Activated CD4-positive, CD25-positive, alpha-beta regulatory T cell treated with anti-CD3 and anti-CD28 coated beads, Interleukin-2, amount 50 U/mL, for 16 hours (primary cell): ENCODE measurements around the gene C2CD4C.
"Not testable (repeated sequence)": the region's sequence is repeated elsewhere in the genome, so short reads cannot be mapped to it uniquely, and the experiment has no call there.

ENCODE experiments used
- DNase-seq: peaks from one replicate; pipeline ENCODE4 v3.0.0-alpha.2; 2020; ENCODE audit warnings: low read depth, low spot score

C2CD4C gene

DNA sequence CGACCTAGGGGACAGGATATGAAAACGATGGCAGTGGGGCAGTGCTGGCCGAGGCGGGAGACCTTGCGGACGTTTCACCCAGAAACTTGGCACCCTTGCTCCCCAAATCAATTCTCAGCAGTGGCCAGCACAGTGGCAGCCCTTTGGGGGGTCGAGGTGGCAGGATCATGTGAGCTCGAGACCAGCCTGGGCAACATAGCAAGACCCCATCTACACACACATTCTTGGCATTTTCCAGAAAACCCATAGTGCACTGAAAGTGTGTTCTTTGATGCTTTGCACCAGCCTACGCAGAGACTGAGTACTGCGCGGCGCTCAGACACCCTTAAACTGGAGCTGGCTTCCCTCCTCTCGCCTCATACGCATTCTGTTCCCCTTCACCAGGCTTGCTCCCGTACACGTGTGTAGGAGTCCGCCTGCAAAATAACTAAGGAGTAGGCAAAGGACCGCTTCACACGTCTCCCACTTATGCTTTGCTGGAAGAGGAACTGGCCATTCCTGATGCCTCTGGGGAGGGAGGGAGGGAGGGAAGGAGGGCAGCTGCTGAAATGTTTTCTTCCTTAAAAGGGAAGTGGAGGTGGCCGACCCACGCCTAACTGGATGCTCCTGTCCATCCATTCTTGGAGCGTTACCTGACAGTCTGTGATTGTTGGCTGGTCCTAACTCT lies 40.9 kb downstream of the C2CD4C start:
- DNase-seq = no peak

DNA sequence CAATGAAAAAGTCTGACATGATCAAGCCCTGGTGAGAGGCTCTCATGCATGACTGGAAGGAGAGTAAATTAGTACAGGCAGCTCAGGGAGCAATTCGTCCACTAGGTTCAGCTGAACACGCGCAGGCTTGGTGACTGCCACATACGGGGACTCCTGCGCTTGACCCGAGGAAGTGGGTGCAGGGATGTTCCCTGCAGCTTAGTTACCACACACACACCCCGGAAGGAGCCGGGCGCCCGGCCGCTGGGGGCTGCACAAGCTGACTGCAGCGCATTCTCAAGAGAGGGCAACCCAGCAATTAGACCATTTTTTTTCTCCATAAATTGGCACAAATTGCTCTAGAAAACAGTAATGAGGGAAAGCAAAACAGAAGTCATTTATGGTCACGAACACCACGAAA lies 41.4 kb downstream of the C2CD4C start:
- DNase-seq = no peak

DNA sequence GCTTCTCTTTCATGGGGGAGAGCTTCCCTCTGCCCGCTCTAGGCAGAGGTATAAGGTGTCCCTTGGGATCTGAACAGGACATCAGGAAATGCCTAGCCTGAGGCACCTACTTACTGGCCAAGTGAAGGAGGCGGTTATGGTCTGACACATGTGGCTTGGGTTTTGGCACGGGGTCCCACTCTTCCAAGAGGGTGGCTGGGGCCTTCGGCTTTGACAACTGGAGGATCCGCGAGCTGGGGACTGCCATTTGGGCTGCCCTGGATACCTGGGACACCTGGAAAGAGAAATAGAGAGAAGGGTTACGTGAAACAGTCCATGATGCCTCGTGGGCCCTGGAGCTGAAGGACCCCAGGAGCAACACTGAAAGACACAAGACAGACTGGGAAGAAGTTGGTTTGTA lies 42.0 kb downstream of the C2CD4C start:
- DNase-seq = no peak

DNA sequence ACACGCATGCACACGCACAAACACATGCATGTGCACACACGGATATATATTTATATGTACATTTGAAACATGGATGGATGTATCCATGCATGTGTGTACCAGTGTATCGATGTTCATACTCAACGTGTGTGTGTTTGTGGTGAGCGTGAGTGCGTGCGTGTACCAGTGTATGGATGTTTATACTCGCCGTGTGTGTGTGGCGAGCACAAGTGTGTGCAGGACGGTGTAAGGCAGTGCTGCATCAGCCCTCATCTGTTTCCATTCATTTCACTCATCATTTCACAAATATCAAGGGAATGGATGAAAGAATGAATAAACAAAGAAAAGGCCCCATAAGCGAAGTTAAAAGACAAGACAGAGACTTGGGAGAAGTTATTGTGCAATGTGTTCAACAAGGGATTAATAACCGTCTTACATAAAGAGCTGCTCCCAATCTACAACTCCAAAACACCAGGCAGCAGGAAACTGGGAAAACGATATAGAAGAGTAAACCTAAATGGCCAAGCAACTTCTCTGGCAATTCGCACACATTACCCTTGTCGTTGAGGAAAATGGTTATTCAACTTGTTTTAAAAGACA lies 42.7 kb downstream of the C2CD4C start:
- DNase-seq = no peak

DNA sequence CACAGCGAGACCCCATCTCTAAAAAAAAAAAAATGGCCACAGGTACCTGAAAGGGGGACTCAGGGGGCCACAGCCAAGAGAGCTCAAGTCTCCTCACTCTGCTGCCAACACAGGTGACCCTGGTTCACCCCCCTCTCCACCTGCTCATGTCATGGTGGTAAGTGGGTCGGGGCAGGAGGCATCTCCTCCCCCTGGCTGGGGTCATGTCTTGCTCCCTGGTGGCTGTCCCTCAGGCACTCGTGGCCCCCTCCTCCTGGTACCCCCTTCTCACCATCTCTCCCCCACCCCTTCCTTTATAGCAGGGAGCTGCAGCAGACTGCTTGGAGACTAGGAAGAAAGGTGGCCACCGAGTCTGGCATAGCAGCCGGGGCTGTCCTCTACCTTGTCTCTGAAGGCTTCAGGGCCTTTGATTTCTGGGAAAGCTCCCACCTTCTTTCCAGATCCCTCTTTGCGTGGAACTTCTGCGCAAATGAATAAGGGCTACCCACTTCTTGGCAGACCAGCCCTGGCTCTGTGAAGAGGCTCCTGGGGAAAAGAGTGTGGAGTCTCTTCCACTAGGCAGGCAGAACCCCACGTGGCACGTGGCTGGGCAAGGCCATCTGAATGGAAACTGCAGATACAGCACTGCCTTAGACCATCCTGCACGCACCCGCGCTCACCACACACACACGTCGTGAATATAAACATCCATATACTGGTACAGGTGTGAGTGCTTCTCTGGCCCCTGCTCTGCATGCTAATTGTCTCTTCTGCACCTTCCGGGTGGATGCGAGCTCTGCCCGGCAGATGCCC lies 44.3 kb downstream of the C2CD4C start:
- no peak for DNase-seq

DNA sequence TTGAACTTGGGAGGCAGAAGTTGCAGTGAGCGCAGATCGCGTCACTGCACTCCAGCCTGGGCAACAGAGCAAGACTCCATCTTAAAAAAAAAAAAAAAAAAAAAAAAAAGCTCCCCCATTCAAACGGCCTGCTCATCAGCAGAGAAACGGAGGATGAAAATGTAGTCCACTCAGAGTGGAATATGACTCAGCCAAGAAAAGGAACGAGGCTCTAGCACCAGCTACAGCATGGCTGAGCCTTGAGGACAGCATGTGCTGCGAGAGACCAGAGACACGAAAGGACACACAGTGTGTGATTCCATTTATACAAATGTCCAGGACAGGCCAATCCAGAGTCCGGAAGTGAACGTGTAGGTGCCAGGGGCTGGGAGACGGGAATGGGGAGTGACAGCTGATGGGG lies 46.3 kb downstream of the C2CD4C start:
- no peak for DNase-seq

DNA sequence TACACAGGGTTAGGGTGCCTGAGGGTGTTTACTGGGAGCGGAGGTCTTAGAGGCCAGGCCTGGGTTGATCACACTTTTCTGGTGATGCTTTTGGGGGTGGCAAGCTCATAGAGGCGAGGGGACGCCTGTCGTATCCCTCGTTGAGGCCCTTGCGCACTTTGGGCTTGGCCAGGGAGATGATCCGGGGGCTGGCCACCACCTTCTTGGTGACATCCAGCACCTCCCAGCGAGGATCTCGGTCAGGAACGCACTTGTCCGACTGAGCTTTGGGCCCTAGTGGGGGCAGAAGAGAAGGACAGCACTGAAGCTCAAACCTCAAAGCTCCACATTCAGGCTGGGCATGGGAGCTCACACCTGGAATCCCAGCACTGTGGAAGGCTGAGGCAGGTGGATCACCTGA lies 46.8 kb downstream of the C2CD4C start:
- no peak for DNase-seq

DNA sequence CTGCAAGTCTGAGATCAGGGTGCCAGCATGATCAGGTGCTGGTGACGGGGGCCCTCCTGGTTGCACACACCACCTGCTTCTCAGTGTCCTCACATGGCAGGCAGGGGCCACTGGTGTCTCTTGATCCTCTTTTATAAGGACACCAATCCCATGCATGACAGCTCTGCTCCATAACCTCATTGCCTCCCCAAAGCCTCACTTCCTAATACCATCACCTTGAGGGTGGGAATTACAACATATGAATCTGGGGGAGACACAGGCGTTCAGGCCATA lies 49.4 kb downstream of the C2CD4C start:
- no peak for DNase-seq

DNA sequence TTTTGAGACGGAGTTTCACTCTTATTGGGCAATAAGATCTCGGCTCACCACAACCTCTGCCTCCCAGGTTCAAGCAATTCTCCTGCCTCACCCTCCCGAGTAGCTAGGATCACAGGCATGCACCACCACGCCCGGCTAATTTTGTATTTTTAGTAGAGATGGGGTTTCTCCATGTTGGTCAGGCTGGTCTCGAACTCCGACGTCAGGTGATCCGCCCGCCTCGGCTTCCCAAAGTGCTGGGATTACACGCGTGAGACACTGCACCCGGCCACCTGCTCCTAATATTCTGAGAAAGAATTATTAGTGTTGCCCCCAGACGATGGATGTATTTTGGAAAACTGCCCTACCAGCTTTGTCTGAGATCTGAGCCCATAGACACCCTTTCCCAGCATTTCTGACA lies 53.4 kb downstream of the C2CD4C start:
- DNase-seq = not testable (repeated sequence)
